HCT116 (cell line): ENCODE results near the gene FLNA. TPM values are rescaled to one million over a fixed set of nuclear protein-coding genes. Genes with fewer than 3 reads are reported as not detected.

ENCODE experiments used
- ATAC-seq: fragments of 200-7000 bp; cut with Tn5 transposase; 2 replicates; pipeline ENCODE4 v1.9.1; 2020; ENCODE audit warnings: mild to moderate bottlenecking, moderate library complexity
- BruUV-seq: library from RNA; stranded (reverse); fragments of 400-500 nt; replicated peaks from 2 replicates; lab custom pipeline; 2021; lab: Mats Ljungman, UMichigan
- CTCF ChIA-PET: fragments of 300-600 bp; sonication (Branson Sonifier 250); formaldehyde crosslinking; loops from one replicate; lab custom pipeline; 2021; ENCODE audit warnings: antibody characterized with exemption; lab: Charles Lee
- POLR2A ChIA-PET: fragments of 300-600, 350-600 bp; sonication (Branson Sonifier 250); formaldehyde crosslinking; loops from one replicate; lab custom pipeline; 2021; ENCODE audit warnings: antibody characterized with exemption; lab: Charles Lee
- RAD21 ChIA-PET, 2 experiments: fragments of 300-600 bp; sonication (Branson Sonifier 250); formaldehyde crosslinking; loops; one replicate each; lab custom pipeline; 2023; ENCODE audit warnings: low total read pairs in 2 of 2; ENCODE audit not compliant: uncharacterized antibody in 2 of 2, unreplicated experiment in 2 of 2, low non-redundant PET in 1 of 2; lab: Charles Lee
- DNase-seq: peaks from one replicate; pipeline ENCODE4 v3.0.0-alpha.2; 2010; ENCODE audit warnings: low read depth, low spot score
- H2AFZ ChIP-seq: fragments of 200-600 bp; shearing (Covaris generic), sonication (generic); 2 replicates; pipeline ENCODE4 v1.6.1; 2017; ENCODE audit warnings: low read depth, mixed run types, mixed read lengths, antibody characterized with exemption, low read length; ENCODE audit not compliant: poor library complexity, severe bottlenecking
- H3K27ac ChIP-seq: 2 replicates; pipeline ENCODE4 v1.5.1; 2012; ENCODE audit warnings: low read depth, low read length
- H3K27me3 ChIP-seq: fragments of 200-600 bp; sonication (generic); 2 replicates; pipeline ENCODE4 v1.6.1; 2016; ENCODE audit warnings: mixed run types, low read length, mixed read lengths; ENCODE audit not compliant: insufficient read depth
- H3K36me3 ChIP-seq, 2 experiments: fragments of 200-500 bp in 1 of 2; fragments of 200-600 bp in 1 of 2; sonication (Bioruptor generic) in 1 of 2; sonication (generic) in 1 of 2; 2 replicates each; pipeline versions ENCODE4 v1.5.1 to v1.6.1; 2014 to 2016; ENCODE audit warnings: low read length in 2 of 2, inconsistent platforms in 1 of 2, mixed read lengths in 1 of 2, mixed run types in 1 of 2; ENCODE audit not compliant: insufficient read depth in 2 of 2, control insufficient read depth in 1 of 2
- H3K4me1 ChIP-seq, 2 experiments: fragments of 200-600 bp in 1 of 2; sonication (generic) in 1 of 2; 2 replicates each; pipeline versions ENCODE4 v1.5.1 to v1.6.1; 2012 to 2017; ENCODE audit warnings: low read length in 2 of 2, inconsistent platforms in 1 of 2, mild to moderate bottlenecking in 1 of 2, mixed read lengths in 1 of 2, mixed run types in 1 of 2, moderate library complexity in 1 of 2; ENCODE audit not compliant: insufficient read depth in 2 of 2, control insufficient read depth in 1 of 2
- H3K4me2 ChIP-seq: fragments of 200-600 bp; sonication (generic); 2 replicates; pipeline ENCODE4 v1.6.1; 2017; ENCODE audit warnings: mixed run types, low read length, mixed read lengths
- H3K4me3 ChIP-seq, 2 experiments: fragments of 200-600 bp in 1 of 2; sonication (generic) in 1 of 2; replicated peaks in 1 of 2; 2 replicates each; pipeline ENCODE4 v1.5.1; 2011 to 2016; ENCODE audit warnings: low read length in 2 of 2, control low read depth in 1 of 2, low read depth in 1 of 2, mild to moderate bottlenecking in 1 of 2, mixed read lengths in 1 of 2, mixed run types in 1 of 2
- H3K79me2 ChIP-seq: fragments of 200-600 bp; sonication (generic); 2 replicates; pipeline ENCODE4 v1.6.1; 2017; ENCODE audit warnings: mild to moderate bottlenecking, mixed run types, low read length, moderate library complexity, mixed read lengths; ENCODE audit not compliant: insufficient read depth
- H3K9ac ChIP-seq: fragments of 200-600 bp; sonication (generic); 2 replicates; pipeline ENCODE4 v1.6.1; 2016; ENCODE audit warnings: low read length, mixed read lengths
- H3K9me2 ChIP-seq: fragments of 200-600 bp; sonication (generic), shearing (Covaris generic); 2 replicates; pipeline ENCODE4 v1.6.1; 2017; ENCODE audit warnings: mixed run types, mild to moderate bottlenecking, moderate library complexity; ENCODE audit not compliant: insufficient read depth
- H3K9me3 ChIP-seq, 2 experiments: fragments of 200-500 bp in 1 of 2; fragments of 200-600 bp in 1 of 2; sonication (Bioruptor generic) in 1 of 2; sonication (generic) in 1 of 2; 2 replicates each; pipeline ENCODE4 v1.6.1; 2014 to 2017; ENCODE audit warnings: low read length in 2 of 2, mixed read lengths in 2 of 2, inconsistent platforms in 1 of 2, low read depth in 1 of 2, mild to moderate bottlenecking in 1 of 2, mixed run types in 1 of 2, moderate library complexity in 1 of 2; ENCODE audit not compliant: control insufficient read depth in 1 of 2, insufficient read depth in 1 of 2
- H4K20me1 ChIP-seq: fragments of 200-600 bp; sonication (generic), shearing (Covaris generic); 2 replicates; pipeline ENCODE4 v1.6.1; 2017; ENCODE audit warnings: mixed run types, mild to moderate bottlenecking, moderate library complexity; ENCODE audit not compliant: insufficient read depth
- ATF3 ChIP-seq: IDR thresholded peaks from 2 replicates; pipeline ENCODE4 v1.6.1; 2012
- CBX3 ChIP-seq: IDR thresholded peaks from 2 replicates; pipeline ENCODE4 v1.6.1; 2012; ENCODE audit warnings: low read depth
- CEBPB ChIP-seq: IDR thresholded peaks from 2 replicates; pipeline ENCODE4 v1.6.1; 2012; ENCODE audit warnings: low read depth
- CTCF ChIP-seq, 3 experiments: fragments of 200-600 bp in 1 of 3; sonication (generic) in 1 of 3; IDR thresholded peaks in 2 of 3; conservative IDR thresholded peaks in 1 of 3; 2 replicates each; pipeline ENCODE4 v1.5.1; 2012 to 2017; ENCODE audit warnings: low read depth in 2 of 3, low read length in 2 of 3, antibody characterized with exemption in 1 of 3, borderline replicate concordance in 1 of 3, control low read depth in 1 of 3, mild to moderate bottlenecking in 1 of 3, mixed read lengths in 1 of 3, mixed run types in 1 of 3, moderate library complexity in 1 of 3; ENCODE audit not compliant: insufficient read depth in 1 of 3
- ELF1 ChIP-seq: IDR thresholded peaks from 2 replicates; pipeline ENCODE4 v1.6.1; 2012; ENCODE audit warnings: low read depth, borderline replicate concordance
- EZH2 ChIP-seq: fragments of 200-600 bp; sonication (generic); IDR thresholded peaks from 2 replicates; pipeline ENCODE4 v1.6.1; 2017; ENCODE audit warnings: antibody characterized with exemption, mixed run types
- FOSL1 ChIP-seq: IDR thresholded peaks from 2 replicates; pipeline ENCODE4 v1.6.1; 2012; ENCODE audit warnings: low read depth
- MAX ChIP-seq: IDR thresholded peaks from 2 replicates; pipeline ENCODE4 v1.6.1; 2012
- RAD21 ChIP-seq: IDR thresholded peaks from 2 replicates; pipeline ENCODE4 v1.6.1; 2012; ENCODE audit warnings: low read depth, mild to moderate bottlenecking
- REST ChIP-seq: IDR thresholded peaks from 2 replicates; pipeline ENCODE4 v1.6.1; 2012; ENCODE audit warnings: low read depth
- SP1 ChIP-seq: IDR thresholded peaks from 2 replicates; pipeline ENCODE4 v1.6.1; 2012; ENCODE audit warnings: low read depth
- TCF7L2 ChIP-seq: IDR thresholded peaks from 2 replicates; pipeline ENCODE4 v1.7.0; 2011; ENCODE audit warnings: borderline replicate concordance, inconsistent platforms; ENCODE audit not compliant: insufficient read depth, insufficient read length; ENCODE audit errors: extremely low read depth
- ZBTB33 ChIP-seq: IDR thresholded peaks from 2 replicates; pipeline ENCODE4 v1.6.1; 2011; ENCODE audit warnings: mild to moderate bottlenecking, low read length, moderate library complexity; ENCODE audit not compliant: insufficient replicate concordance; ENCODE audit errors: extremely low read depth
- ZFX ChIP-seq: fragments of 450-650 bp; IDR thresholded peaks from 2 replicates; pipeline ENCODE4 v1.6.1; 2017
- ZNF274 ChIP-seq: fragments of 200-500 bp; sonication (Bioruptor generic); IDR thresholded peaks from 2 replicates; pipeline ENCODE4 v1.6.1; 2014; ENCODE audit warnings: mild to moderate bottlenecking, low read depth, low read length, inconsistent platforms
- intact Hi-C: fragments of 100-400 bp; cut with micrococcal nuclease; formaldehyde crosslinking; loops from 2 replicates; pipeline ENCODE4 v1.10.0; 2022
- total RNA-seq: library from RNA; stranded (reverse); gene quantifications from one replicate; pipeline ENCODE4 v1.2.1, GENCODE V29; 2021; ENCODE audit not compliant: unreplicated experiment

Gene FLNA
- total RNA-seq, 1 experiment from 2014 or later: 546 TPM

- no peak for TF ChIP-seq ZNF274
- TF ChIP-seq EZH2: no peak
- no peak for TF ChIP-seq ELF1
- no peak for TF ChIP-seq CBX3
- no peak for TF ChIP-seq SP1
- TF ChIP-seq CTCF (IDR thresholded peaks at IDR 0.05 in 2 of 3, conservative IDR thresholded peaks at IDR 0.05 in 1 of 3; ENCODE audit: borderline replicate concordance in 1 of 3, insufficient read depth in 1 of 3, low read depth in 2 of 3, low read length in 2 of 3): no peak
- TF ChIP-seq CEBPB: no peak
- no peak for TF ChIP-seq ZFX
- no peak for TF ChIP-seq MAX
- TF ChIP-seq RAD21: no peak
- no peak for TF ChIP-seq ATF3
- no peak for TF ChIP-seq ZBTB33
- no peak for TF ChIP-seq REST
- TF ChIP-seq FOSL1: no peak
- TF ChIP-seq TCF7L2: no peak
- TF ChIP-seq, all 23 proteins: peak for 0
- Histone ChIP-seq H3K27ac (no peak overlapping the region), H3K9ac (no peak overlapping the region), H3K4me3 (no peak overlapping the region), H3K27me3 (no peaks in the 10 kb centered on the region), H3K79me2 (peaks cover 24% of the 10 kb centered on the region; the same call in 1 of the 2 replicates), H4K20me1 (0 out of 2 replicates have a peak, but pooled peaks cover 2% of the 10 kb centered on the region), H3K4me1 (no peaks in the 10 kb centered on the region), H3K9me3 (no peaks in the 10 kb centered on the region), H2AFZ (no peak overlapping the region), H3K9me2 (no peaks in the 10 kb centered on the region), H3K36me3 (peaks cover 6 to 27% of the 10 kb centered on the region in 2 experiments; a peak in 3 of 4 replicates), H3K4me2 (no peak overlapping the region)
- RAD21 ChIA-PET: no interaction called here
- no TSS peak for BruUV-seq
- DNase-seq: no peak
- CTCF ChIA-PET: no interaction called here
- no peak for ATAC-seq
- POLR2A ChIA-PET: no interaction called here
- intact Hi-C loops: no loop called here
Measured at GRCh38 chrX:154358829-154359228, 15.6 kb downstream of the FLNA start.
